GM12801 (cell line): ENCODE data around the gene CDH18.

ENCODE experiments used
- TF ChIP-seq, protein P1 (sequence below): IDR thresholded peaks from one replicate; pipeline ENCODE4 v1.5.1; 2011; ENCODE audit warnings: control low read depth; ENCODE audit not compliant: insufficient read length; ENCODE audit errors: extremely low read depth

CDH18 gene

DNA sequence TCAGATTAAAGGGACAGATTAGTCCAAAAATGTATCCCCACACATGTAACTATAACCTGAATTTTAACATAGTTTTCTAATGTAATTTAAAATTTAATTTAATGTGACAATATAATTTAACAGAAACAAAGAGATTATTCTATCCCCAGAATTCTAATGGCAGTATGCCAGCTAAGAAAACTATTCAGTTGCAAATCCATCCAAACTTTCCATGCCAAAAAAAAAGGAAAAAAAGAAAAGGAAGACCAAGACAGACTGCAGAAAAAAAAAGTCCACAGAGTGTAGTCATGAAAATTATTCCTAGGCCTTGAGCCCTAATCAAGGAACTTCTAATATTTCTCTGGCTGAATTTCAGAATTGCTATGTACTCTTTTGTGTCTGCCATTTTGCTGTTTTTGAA, 217.6 kb downstream of the CDH18 start:
- TF ChIP-seq, protein P1, sequence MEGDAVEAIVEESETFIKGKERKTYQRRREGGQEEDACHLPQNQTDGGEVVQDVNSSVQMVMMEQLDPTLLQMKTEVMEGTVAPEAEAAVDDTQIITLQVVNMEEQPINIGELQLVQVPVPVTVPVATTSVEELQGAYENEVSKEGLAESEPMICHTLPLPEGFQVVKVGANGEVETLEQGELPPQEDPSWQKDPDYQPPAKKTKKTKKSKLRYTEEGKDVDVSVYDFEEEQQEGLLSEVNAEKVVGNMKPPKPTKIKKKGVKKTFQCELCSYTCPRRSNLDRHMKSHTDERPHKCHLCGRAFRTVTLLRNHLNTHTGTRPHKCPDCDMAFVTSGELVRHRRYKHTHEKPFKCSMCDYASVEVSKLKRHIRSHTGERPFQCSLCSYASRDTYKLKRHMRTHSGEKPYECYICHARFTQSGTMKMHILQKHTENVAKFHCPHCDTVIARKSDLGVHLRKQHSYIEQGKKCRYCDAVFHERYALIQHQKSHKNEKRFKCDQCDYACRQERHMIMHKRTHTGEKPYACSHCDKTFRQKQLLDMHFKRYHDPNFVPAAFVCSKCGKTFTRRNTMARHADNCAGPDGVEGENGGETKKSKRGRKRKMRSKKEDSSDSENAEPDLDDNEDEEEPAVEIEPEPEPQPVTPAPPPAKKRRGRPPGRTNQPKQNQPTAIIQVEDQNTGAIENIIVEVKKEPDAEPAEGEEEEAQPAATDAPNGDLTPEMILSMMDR, result no peak

DNA sequence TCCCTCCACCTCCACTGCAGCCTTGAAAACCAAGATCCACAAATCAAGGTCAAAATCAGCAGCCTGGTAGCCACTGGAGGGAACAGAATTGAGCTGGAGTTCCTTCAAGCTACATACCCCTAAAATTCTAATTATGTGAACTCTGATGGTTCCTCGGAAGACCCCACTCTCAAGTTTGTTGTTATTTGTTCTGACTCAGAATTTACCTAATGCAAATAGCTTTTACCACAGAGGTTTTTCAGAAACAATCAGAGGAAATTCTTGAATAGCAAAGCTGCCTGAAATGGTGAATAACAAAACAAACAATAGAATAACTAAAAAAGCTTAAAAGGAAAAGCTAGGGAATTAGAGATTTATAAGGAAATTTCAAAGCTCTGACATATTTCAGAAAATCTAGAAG, 220.0 kb downstream of the CDH18 start:
- TF ChIP-seq, protein P1, result no peak

DNA sequence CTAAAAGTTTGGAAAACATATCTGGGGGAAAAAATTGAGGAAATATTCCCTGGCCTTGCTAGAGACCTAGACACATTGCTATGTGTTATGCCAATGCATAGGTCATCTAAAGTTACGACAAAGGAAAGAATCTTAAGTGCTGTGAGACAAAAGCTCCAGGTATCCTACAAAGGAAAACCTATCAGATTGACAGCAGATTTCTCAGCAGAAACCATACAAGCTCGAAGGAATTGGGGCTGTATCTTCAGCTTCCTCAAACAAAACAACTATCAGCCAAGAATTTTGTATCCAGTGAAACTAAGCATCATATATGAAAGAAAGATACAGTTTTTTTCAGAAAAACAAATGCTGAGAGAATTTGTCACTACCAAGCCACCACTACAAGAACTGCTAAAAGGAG, 234.4 kb downstream of the CDH18 start:
- TF ChIP-seq, protein P1, result no peak

DNA sequence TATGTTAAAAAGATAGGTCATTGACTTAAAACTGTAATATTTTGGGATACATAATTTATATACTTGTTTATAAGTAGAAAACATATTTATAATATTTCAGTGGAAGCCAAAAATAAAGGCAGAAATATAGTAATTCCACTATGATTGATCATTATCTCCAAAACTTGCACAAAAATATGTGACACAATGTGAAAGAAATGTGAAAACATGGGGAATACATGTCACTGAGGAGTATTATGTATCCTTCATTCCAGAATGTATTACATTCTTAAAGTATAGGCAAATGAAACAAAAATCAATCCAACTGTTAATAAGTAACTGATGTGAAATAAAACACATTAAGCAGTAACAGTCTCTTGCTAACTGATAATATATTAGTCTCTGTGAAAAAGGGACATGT, 236.7 kb downstream of the CDH18 start:
- TF ChIP-seq, protein P1, result no peak

DNA sequence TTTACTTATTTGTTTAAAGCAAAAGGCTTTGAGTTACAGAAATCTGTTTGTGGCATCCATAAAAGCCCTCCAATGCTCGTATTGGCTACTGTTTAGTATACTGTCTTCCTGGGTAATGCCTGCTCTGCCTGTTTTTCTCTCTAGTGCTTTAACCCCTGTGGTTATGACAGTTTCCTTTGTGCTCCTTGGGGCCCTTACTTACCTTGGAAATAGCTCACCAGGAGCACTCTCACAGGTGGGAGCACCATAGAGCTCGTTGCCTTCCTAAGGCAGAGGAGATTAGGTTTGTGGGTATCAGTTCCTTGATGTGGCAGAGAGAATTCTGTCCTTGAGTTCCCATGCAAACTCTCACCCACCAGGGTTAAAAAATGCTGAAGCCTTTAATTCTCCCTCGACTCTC, 242.8 kb downstream of the CDH18 start:
- TF ChIP-seq, protein P1, result no peak

DNA sequence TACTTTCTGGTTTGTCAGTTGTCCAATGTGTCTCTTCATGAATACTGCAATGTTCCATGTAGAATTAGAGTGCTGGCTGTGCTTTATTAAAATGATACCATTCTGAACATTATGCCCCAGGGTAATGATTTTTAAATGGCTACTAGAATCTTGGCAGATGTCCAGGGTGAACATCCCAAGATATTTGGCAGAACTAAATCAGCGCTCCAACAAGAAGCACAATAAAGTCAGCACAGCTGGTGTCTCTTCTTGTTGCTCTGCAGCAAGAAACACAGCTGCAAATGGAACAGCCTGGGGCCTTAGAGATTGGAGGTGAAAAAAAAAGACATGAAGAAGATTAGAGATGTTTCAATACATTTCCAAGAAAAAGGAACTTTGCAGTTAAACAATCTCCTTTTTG, 248.3 kb downstream of the CDH18 start:
- TF ChIP-seq, protein P1, result no peak

DNA sequence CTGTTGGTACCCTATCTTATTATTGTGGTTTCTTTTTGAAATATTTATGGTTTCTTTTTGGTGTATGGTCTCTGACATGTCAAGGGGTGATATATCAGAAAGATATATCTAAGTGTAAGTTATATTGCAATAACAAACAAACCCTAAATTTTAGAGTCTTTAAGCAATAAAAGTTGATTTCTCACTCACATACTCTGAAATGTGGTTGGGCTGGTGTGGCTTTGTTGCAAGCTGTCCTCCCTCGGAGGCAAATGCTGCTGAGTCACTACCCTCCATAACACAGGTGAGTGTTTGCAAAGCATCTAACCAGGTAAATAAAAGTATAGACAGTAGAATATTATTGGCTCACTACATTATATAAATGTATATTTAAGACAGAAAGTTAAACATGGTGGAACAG, 253.2 kb downstream of the CDH18 start:
- TF ChIP-seq, protein P1, result no peak
